CD8-positive, alpha-beta memory T cell (primary cell): Measurements from ENCODE around the gene CHRD. TPM values are rescaled to one million over a fixed set of nuclear protein-coding genes. Genes with fewer than 3 reads are reported as not detected.

ENCODE experiments used
- CTCF ChIA-PET: fragments of 350-600 bp; sonication (Branson Sonifier 250); formaldehyde crosslinking; loops from one replicate; lab custom pipeline; 2021; ENCODE audit warnings: antibody characterized with exemption; lab: Charles Lee
- POLR2A ChIA-PET: fragments of 350-600 bp; sonication (Branson Sonifier 250); formaldehyde crosslinking; loops from one replicate; lab custom pipeline; 2021; ENCODE audit warnings: antibody characterized with exemption; lab: Charles Lee
- DNase-seq, 5 donors: peaks; one replicate each; pipeline versions ENCODE4 v3.0.0 to v3.0.0-alpha.2; 2020 to 2022; ENCODE audit warnings: mixed read lengths in 1 of 5
- H3K27ac ChIP-seq: one replicate; pipeline ENCODE4 v1.7.0; 2013; ENCODE audit warnings: low read depth, mild to moderate bottlenecking, low read length, moderate library complexity
- H3K27me3 ChIP-seq: 2 replicates; pipeline ENCODE4 v1.7.0; 2013; ENCODE audit warnings: low read length, mild to moderate bottlenecking; ENCODE audit not compliant: insufficient read depth, poor library complexity, severe bottlenecking
- H3K36me3 ChIP-seq: 2 replicates; pipeline ENCODE4 v1.7.0; 2013; ENCODE audit warnings: mild to moderate bottlenecking, low read length, moderate library complexity; ENCODE audit not compliant: insufficient read depth
- H3K4me1 ChIP-seq: 2 replicates; pipeline ENCODE4 v1.7.0; 2013; ENCODE audit warnings: mild to moderate bottlenecking, low read length, moderate library complexity; ENCODE audit not compliant: insufficient read depth
- H3K4me3 ChIP-seq: 2 replicates; pipeline ENCODE4 v1.7.0; 2013; ENCODE audit warnings: mild to moderate bottlenecking, low read length
- H3K9me3 ChIP-seq: 2 replicates; pipeline ENCODE4 v1.7.0; 2013; ENCODE audit warnings: mild to moderate bottlenecking, low read length
- H3K27ac Mint-ChIP-seq, 8 donors: one replicate each; pipeline ENCODE4 v1.8.0; 2020 to 2021; ENCODE audit warnings: mixed read lengths in 8 of 8, mild to moderate bottlenecking in 6 of 8, inconsistent platforms in 3 of 8, moderate library complexity in 3 of 8
- H3K27me3 Mint-ChIP-seq, 2 donors: one replicate each; pipeline ENCODE4 v1.8.0; 2020 to 2021; ENCODE audit warnings: mixed read lengths in 2 of 2, mild to moderate bottlenecking in 1 of 2, moderate library complexity in 1 of 2
- H3K36me3 Mint-ChIP-seq, 3 donors: one replicate each; pipeline ENCODE4 v1.8.0; 2020 to 2021; ENCODE audit warnings: mixed read lengths in 3 of 3, inconsistent platforms in 1 of 3, mild to moderate bottlenecking in 1 of 3
- H3K4me1 Mint-ChIP-seq, 3 donors: one replicate each; pipeline ENCODE4 v1.8.0; 2020 to 2021; ENCODE audit warnings: mixed read lengths in 3 of 3, inconsistent platforms in 1 of 3, mild to moderate bottlenecking in 1 of 3
- H3K4me3 Mint-ChIP-seq, 7 donors: one replicate each; pipeline ENCODE4 v1.8.0; 2020 to 2021; ENCODE audit warnings: mixed read lengths in 7 of 7, mild to moderate bottlenecking in 6 of 7, moderate library complexity in 4 of 7, inconsistent platforms in 2 of 7
- H3K9me3 Mint-ChIP-seq, 5 donors: one replicate each; pipeline ENCODE4 v1.8.0; 2020 to 2022; ENCODE audit warnings: mixed read lengths in 5 of 5, mild to moderate bottlenecking in 3 of 5, moderate library complexity in 2 of 5, inconsistent platforms in 1 of 5
- polyA plus RNA-seq: library from polyadenylated mRNA; unstranded; fragments of 300-500 nt; fragmentation: Illumina TruSeq; gene quantifications from one replicate; pipeline ENCODE4 v1.2.3, GENCODE V29; 2021
- total RNA-seq, 2 experiments: library from RNA; stranded (reverse); gene quantifications; one replicate each; pipeline ENCODE4 v1.2.3, GENCODE V29; 2021

Gene CHRD
- total RNA-seq (under 1 TPM in 1 of 2 experiments, not detected in 1; 0.04 TPM), polyA plus RNA-seq (not detected)

GRCh38 chr3:184379358-184380184, at the start of gene CHRD:
Gene CHRD, plus strand, starts transcription at chr3:184380054. Its CDS starts 265 bp downstream, at chr3:184380319.
- no peaks in the 10 kb centered on the region for H3K36me3 ChIP-seq
- H3K4me1 ChIP-seq: peaks cover 10% of the 10 kb centered on the region
- POLR2A ChIA-PET: no interaction called here
- no peaks in the 10 kb centered on the region for H3K9me3 Mint-ChIP-seq
- no peak for DNase-seq
- H3K27ac ChIP-seq: no peak within 1 kb of the TSS
- H3K4me3 ChIP-seq: peak within 1 kb of the TSS; percentile 51
- peaks cover 33% of the 10 kb centered on the region for H3K27me3 ChIP-seq
- peaks cover 0 to 2% (median 0%) of the 10 kb centered on the region in 3 donors for H3K36me3 Mint-ChIP-seq
- H3K27ac Mint-ChIP-seq: no peak within 1 kb of the TSS
- CTCF ChIA-PET: interaction anchor here (1.2 to 1.5 kb wide), 2 partner anchors 8 to 16 kb away, joined by 5 read pairs; no protein-coding TSS in a partner anchor
- H3K9me3 ChIP-seq: no peaks in the 10 kb centered on the region
- peaks cover 5 to 21% (median 9%) of the 10 kb centered on the region in 3 donors for H3K4me1 Mint-ChIP-seq
- H3K27me3 Mint-ChIP-seq: peaks cover 48 to 76% of the 10 kb centered on the region in 2 donors
- H3K4me3 Mint-ChIP-seq: peak within 1 kb of the TSS; percentile 74 to 88 (median 78)

DNA sequence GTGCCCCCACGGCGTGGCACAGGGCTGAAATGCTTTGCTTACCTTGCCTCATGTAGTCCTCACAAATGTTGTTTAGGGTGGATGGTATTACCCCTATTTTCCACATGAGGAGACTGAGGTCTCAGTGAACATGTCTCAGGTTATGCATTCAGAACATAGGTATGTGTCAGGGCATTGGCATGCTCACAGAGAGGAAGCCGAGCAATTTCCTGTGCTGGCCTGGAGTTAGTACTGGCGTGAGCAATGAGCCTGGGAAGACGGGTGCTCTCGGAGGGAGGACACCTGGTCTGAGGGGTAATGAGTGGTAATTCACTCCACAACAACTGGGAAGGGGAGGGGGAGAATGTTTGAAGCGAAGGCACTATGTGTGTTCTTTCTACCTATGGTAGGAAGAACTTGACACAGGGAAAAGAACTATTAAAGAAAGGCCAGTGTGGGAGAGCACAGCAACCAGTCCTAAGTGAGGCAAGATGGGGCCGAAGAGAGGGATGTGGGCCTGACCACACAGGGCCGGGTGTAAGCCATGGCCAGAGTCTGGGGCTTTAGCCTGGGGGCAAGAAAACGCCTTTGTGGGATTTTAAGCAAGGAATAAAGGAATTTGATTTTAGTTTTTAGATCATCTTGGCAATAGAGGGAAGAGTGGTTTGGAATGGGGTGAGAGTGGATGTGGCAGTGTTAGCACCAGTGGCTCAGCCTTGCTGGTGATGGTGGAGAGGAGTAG, 47.3 kb upstream of the CHRD start:
- ChIA-PET CTCF (no interaction called here), POLR2A (no interaction called here)
- H3K27ac Mint-ChIP-seq: peak overlapping the region; percentile 4 to 97 (median 82)
- peaks cover 0 to 77% (median 23%) of the 10 kb centered on the region in 3 donors for H3K36me3 Mint-ChIP-seq
- peaks cover 44% of the 10 kb centered on the region for H3K36me3 ChIP-seq
- no peak overlapping the region for H3K4me3 ChIP-seq
- peaks cover 23 to 34% (median 27%) of the 10 kb centered on the region in 3 donors for H3K4me1 Mint-ChIP-seq
- H3K4me3 Mint-ChIP-seq: peak overlapping the region in 1 of 7 donors; percentile 27
- H3K9me3 ChIP-seq: no peaks in the 10 kb centered on the region
- no peak for DNase-seq
- peaks cover 19% of the 10 kb centered on the region for H3K4me1 ChIP-seq
- no peak overlapping the region for H3K27ac ChIP-seq
- no peaks in the 10 kb centered on the region for H3K9me3 Mint-ChIP-seq
- no peaks in the 10 kb centered on the region for H3K27me3 ChIP-seq
- H3K27me3 Mint-ChIP-seq: peaks cover 0 to 4% of the 10 kb centered on the region in 2 donors

DNA sequence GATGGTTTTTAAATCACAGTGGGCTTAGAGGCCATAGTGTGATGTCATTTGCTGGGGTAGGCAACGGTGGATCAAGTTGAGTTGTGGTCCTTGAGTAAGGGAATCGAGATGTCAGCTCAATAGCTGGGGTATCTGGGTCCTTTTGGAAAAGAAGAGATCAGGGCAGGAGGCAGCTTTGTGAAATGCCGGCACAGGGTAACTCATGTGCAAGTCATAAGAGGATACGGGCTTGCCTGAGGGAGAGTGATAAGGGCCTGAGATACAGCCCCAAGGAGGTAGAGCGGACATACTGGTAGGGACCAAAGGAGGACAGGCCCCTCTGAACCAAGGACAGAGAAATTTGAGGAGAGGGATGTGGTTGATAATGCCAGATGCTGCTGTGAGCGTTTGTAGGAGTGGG, 46.7 kb upstream of the CHRD start:
- no peak overlapping the region for H3K27ac ChIP-seq
- peaks cover 0 to 5% of the 10 kb centered on the region in 2 donors for H3K27me3 Mint-ChIP-seq
- peaks cover 0 to 70% (median 24%) of the 10 kb centered on the region in 3 donors for H3K36me3 Mint-ChIP-seq
- POLR2A ChIA-PET: no interaction called here
- peak overlapping the region in 1 of 7 donors; percentile 27 for H3K4me3 Mint-ChIP-seq
- DNase-seq: no peak
- no peaks in the 10 kb centered on the region for H3K9me3 Mint-ChIP-seq
- H3K4me1 ChIP-seq: peaks cover 19% of the 10 kb centered on the region
- no peaks in the 10 kb centered on the region for H3K9me3 ChIP-seq
- no peaks in the 10 kb centered on the region for H3K27me3 ChIP-seq
- peak overlapping the region; percentile 4 to 98 (median 93) for H3K27ac Mint-ChIP-seq
- peaks cover 28 to 40% (median 31%) of the 10 kb centered on the region in 3 donors for H3K4me1 Mint-ChIP-seq
- H3K4me3 ChIP-seq: no peak overlapping the region
- H3K36me3 ChIP-seq: peaks cover 40% of the 10 kb centered on the region
- CTCF ChIA-PET: no interaction called here

GRCh38 chr3:184333700-184334099, 46.2 kb upstream of the CHRD start:
- Mint-ChIP-seq H3K4me1 (peaks cover 28 to 43% (median 31%) of the 10 kb centered on the region in 3 donors), H3K27me3 (peaks cover 0 to 5% of the 10 kb centered on the region in 2 donors), H3K36me3 (peaks cover 0 to 65% (median 21%) of the 10 kb centered on the region in 3 donors), H3K27ac (peak overlapping the region; percentile 43 to 98 (median 95)), H3K9me3 (no peaks in the 10 kb centered on the region), H3K4me3 (peak overlapping the region in 4 of 7 donors; percentile 16 to 42 (median 30))
- Histone ChIP-seq H3K27me3 (no peaks in the 10 kb centered on the region), H3K36me3 (peaks cover 35% of the 10 kb centered on the region), H3K4me1 (peaks cover 19% of the 10 kb centered on the region), H3K27ac (no peak overlapping the region), H3K4me3 (no peak overlapping the region), H3K9me3 (no peaks in the 10 kb centered on the region)
- DNase-seq: no peak
- ChIA-PET CTCF (no interaction called here), POLR2A (interaction anchor here (0.6 kb wide), 1 partner anchor 436 kb away, joined by 3 read pairs; no protein-coding TSS in a partner anchor)

GRCh38 chr3:184334470-184335158, 45.2 kb upstream of the CHRD start:
- Mint-ChIP-seq H3K27me3 (peaks cover 0 to 5% of the 10 kb centered on the region in 2 donors), H3K9me3 (no peaks in the 10 kb centered on the region)
- peak; percentile 29 to 77 (median 30) for DNase-seq

DNA sequence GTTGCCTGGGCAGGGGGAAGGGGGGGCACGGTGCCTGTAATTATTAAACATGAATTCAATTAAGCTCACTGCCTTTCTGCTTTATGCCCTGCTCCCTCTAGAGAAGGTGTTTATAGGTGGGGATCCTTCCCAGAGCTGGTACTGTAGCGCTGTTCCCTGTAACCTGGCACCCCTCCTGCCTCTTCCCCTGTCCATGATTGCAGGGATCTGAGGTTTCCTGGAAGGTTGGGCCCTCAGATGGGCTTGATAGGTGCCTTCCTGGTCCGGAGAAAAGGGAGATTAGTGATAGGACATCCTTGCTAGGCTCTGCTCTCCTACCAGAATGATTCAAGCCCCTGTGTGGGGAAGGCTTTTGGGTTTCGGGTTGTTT, 44.6 kb upstream of the CHRD start:
- H3K27ac Mint-ChIP-seq: peak overlapping the region; percentile 68 to 99 (median 98)
- no peaks in the 10 kb centered on the region for H3K9me3 ChIP-seq
- DNase-seq: no peak
- H3K27me3 Mint-ChIP-seq: peaks cover 0 to 5% of the 10 kb centered on the region in 2 donors
- H3K36me3 ChIP-seq: peaks cover 29% of the 10 kb centered on the region
- CTCF ChIA-PET: interaction anchor here (0.7 to 0.9 kb wide), 2 partner anchors 18 to 27 kb away, joined by 3 read pairs; partner anchors contain the start of genes CLCN2 and POLR2H
- peak overlapping the region; percentile 63 for H3K4me3 ChIP-seq
- POLR2A ChIA-PET: no interaction called here
- no peaks in the 10 kb centered on the region for H3K9me3 Mint-ChIP-seq
- H3K4me3 Mint-ChIP-seq: peak overlapping the region; percentile 84 to 89 (median 87)
- H3K4me1 ChIP-seq: peaks cover 19% of the 10 kb centered on the region
- peak overlapping the region; percentile 89 for H3K27ac ChIP-seq
- H3K4me1 Mint-ChIP-seq: peaks cover 30 to 47% (median 31%) of the 10 kb centered on the region in 3 donors
- peaks cover 0 to 51% (median 12%) of the 10 kb centered on the region in 3 donors for H3K36me3 Mint-ChIP-seq
- no peaks in the 10 kb centered on the region for H3K27me3 ChIP-seq

More at GRCh38 chr3:184334470-184335158, 45.2 kb upstream of the CHRD start:
- POLR2A ChIA-PET: no interaction called here
- Histone ChIP-seq H3K36me3 (peaks cover 29% of the 10 kb centered on the region), H3K27ac (peak overlapping the region; percentile 89), H3K27me3 (no peaks in the 10 kb centered on the region), H3K9me3 (no peaks in the 10 kb centered on the region), H3K4me1 (peaks cover 19% of the 10 kb centered on the region), H3K4me3 (no peak overlapping the region)
- H3K27ac Mint-ChIP-seq: peak overlapping the region; percentile 68 to 99 (median 96)
- H3K4me1 Mint-ChIP-seq: peaks cover 30 to 47% (median 31%) of the 10 kb centered on the region in 3 donors
- H3K36me3 Mint-ChIP-seq: peaks cover 0 to 56% (median 13%) of the 10 kb centered on the region in 3 donors
- H3K4me3 Mint-ChIP-seq: peak overlapping the region; percentile 27 to 87 (median 54)
- CTCF ChIA-PET: interaction anchor here (0.9 kb wide), 1 partner anchor 19 kb away, joined by 3 read pairs; no protein-coding TSS in a partner anchor
